ENCODE measurements around the gene CHST11. TPM values are rescaled to one million over a fixed set of nuclear protein-coding genes. Genes with fewer than 3 reads are reported as not detected.
A peak's percentile ranks its signal among the peaks of the same experiment; 100 is the strongest.

Gene CHST11
- total RNA-seq, 2 donors from 2014 or later, result 7.8 to 11.9 TPM

- Histone ChIP-seq H3K9me3 (no peaks in the 10 kb centered on the region), H3K27ac (peak overlapping the region; percentile 35 to 58), H3K27me3 (no peaks in the 10 kb centered on the region), H3K36me3 (no peaks in the 10 kb centered on the region), H3K4me1 (peaks cover 0 to 22% of the 10 kb centered on the region in 2 donors), H3K4me3 (no peak overlapping the region)
- TF ChIP-seq CTCF (IDR thresholded peaks at IDR 0.05), result no peak
- no peak for DNase-seq (ENCODE audit: low spot score)
These were observed 181.6 kb downstream of the CHST11 start for GRCh38 chr12:104638218-104638850.

GRCh38 chr12:104638851-104639240 lies 182.1 kb downstream of the CHST11 start:
- peaks cover 0 to 23% of the 10 kb centered on the region in 2 donors for H3K4me1 ChIP-seq
- H3K27ac ChIP-seq, result peak overlapping the region; percentile 35 to 58
- no peaks in the 10 kb centered on the region for H3K36me3 ChIP-seq
- TF ChIP-seq CTCF (IDR thresholded peaks at IDR 0.05), result no peak
- no peaks in the 10 kb centered on the region for H3K9me3 ChIP-seq
- H3K4me3 ChIP-seq, result no peak overlapping the region
- no peak for DNase-seq (ENCODE audit: low spot score)
- H3K27me3 ChIP-seq, result no peaks in the 10 kb centered on the region

GRCh38 chr12:104640956-104641355 lies 184.2 kb downstream of the CHST11 start:
- Histone ChIP-seq H3K4me3 (no peak overlapping the region), H3K27me3 (no peaks in the 10 kb centered on the region), H3K9me3 (no peaks in the 10 kb centered on the region), H3K36me3 (no peaks in the 10 kb centered on the region), H3K27ac (no peak overlapping the region), H3K4me1 (peaks cover 0 to 33% of the 10 kb centered on the region in 2 donors)
- no peak for DNase-seq (ENCODE audit: low spot score)
- TF ChIP-seq CTCF (IDR thresholded peaks at IDR 0.05), result no peak

GRCh38 chr12:104641862-104642261 lies 185.1 kb downstream of the CHST11 start:
- H3K36me3 ChIP-seq, result no peaks in the 10 kb centered on the region
- no peak for TF ChIP-seq CTCF (IDR thresholded peaks at IDR 0.05)
- peaks cover 0 to 33% of the 10 kb centered on the region in 2 donors for H3K4me1 ChIP-seq
- DNase-seq (ENCODE audit: low spot score), result no peak
- H3K9me3 ChIP-seq, result no peaks in the 10 kb centered on the region
- no peaks in the 10 kb centered on the region for H3K27me3 ChIP-seq
- H3K4me3 ChIP-seq, result no peak overlapping the region
- no peak overlapping the region for H3K27ac ChIP-seq

GRCh38 chr12:104643093-104643818 lies 186.5 kb downstream of the CHST11 start:
- H3K4me3 ChIP-seq, result no peak overlapping the region
- H3K27ac ChIP-seq, result no peak overlapping the region

More at GRCh38 chr12:104643093-104643818, 186.5 kb downstream of the CHST11 start:
- no peak for DNase-seq (ENCODE audit: low spot score)
- no peaks in the 10 kb centered on the region for H3K36me3 ChIP-seq
- peaks cover 0 to 23% of the 10 kb centered on the region in 2 donors for H3K4me1 ChIP-seq
- TF ChIP-seq CTCF (IDR thresholded peaks at IDR 0.05), result no peak
- H3K9me3 ChIP-seq, result no peaks in the 10 kb centered on the region
- no peaks in the 10 kb centered on the region for H3K27me3 ChIP-seq

All from right atrium auricular region (tissue), 2 donors.